Parathyroid adenoma (tissue), 2 donors: ENCODE results near the gene NAV2.

Source experiments
- H2AFZ ChIP-seq: fragments of 300-600 bp; sonication (generic); one replicate; pipeline ENCODE4 v1.7.0; 2017; ENCODE audit warnings: antibody characterized with exemption, mild to moderate bottlenecking
- H3K27ac ChIP-seq: fragments of 300-600 bp; sonication (generic); one replicate; pipeline ENCODE4 v1.7.0; 2017
- H3K27me3 ChIP-seq: fragments of 300-600 bp; sonication (generic); one replicate; pipeline ENCODE4 v1.7.0; 2017; ENCODE audit warnings: low read length; ENCODE audit not compliant: control insufficient read depth, insufficient read depth
- H3K36me3 ChIP-seq: fragments of 300-600 bp; sonication (generic); one replicate; pipeline ENCODE4 v1.7.0; 2017; ENCODE audit warnings: low read length; ENCODE audit not compliant: control insufficient read depth, insufficient read depth
- H3K4me1 ChIP-seq: fragments of 300-600 bp; sonication (generic); one replicate; pipeline ENCODE4 v1.7.0; 2017; ENCODE audit warnings: control low read depth
- H3K4me2 ChIP-seq: fragments of 300-600 bp; sonication (generic); one replicate; pipeline ENCODE4 v1.7.0; 2017; ENCODE audit warnings: low read length
- H3K4me3 ChIP-seq: fragments of 300-600 bp; sonication (generic); one replicate; pipeline ENCODE4 v1.7.0; 2017; ENCODE audit warnings: low read depth, low read length
- H3K79me2 ChIP-seq: fragments of 300-600 bp; sonication (generic); one replicate; pipeline ENCODE4 v1.7.0; 2017; ENCODE audit warnings: control low read depth
- H3K9ac ChIP-seq: fragments of 300-600 bp; sonication (generic); one replicate; pipeline ENCODE4 v1.7.0; 2017; ENCODE audit warnings: mild to moderate bottlenecking
- H3K9me3 ChIP-seq: fragments of 300-600 bp; sonication (generic); one replicate; pipeline ENCODE4 v1.7.0; 2017; ENCODE audit warnings: low read length; ENCODE audit not compliant: control insufficient read depth
- TF ChIP-seq, protein P1 (sequence below): fragments of 300-600 bp; sonication (generic); IDR thresholded peaks from one replicate; pipeline ENCODE4 v1.7.0; 2017; ENCODE audit warnings: antibody characterized with exemption, mild to moderate bottlenecking
- donor health status: primary hyperparathyroidism.

The NAV2 gene

GRCh38 chr11:19816040-19816439 is 103.4 kb downstream of the NAV2 start:
- H3K9me3 ChIP-seq: no peaks in the 10 kb centered on the region
- no peaks in the 10 kb centered on the region for H3K36me3 ChIP-seq
- H3K4me3 ChIP-seq: no peak overlapping the region
- H3K27ac ChIP-seq: no peak overlapping the region
- TF ChIP-seq, protein P1, sequence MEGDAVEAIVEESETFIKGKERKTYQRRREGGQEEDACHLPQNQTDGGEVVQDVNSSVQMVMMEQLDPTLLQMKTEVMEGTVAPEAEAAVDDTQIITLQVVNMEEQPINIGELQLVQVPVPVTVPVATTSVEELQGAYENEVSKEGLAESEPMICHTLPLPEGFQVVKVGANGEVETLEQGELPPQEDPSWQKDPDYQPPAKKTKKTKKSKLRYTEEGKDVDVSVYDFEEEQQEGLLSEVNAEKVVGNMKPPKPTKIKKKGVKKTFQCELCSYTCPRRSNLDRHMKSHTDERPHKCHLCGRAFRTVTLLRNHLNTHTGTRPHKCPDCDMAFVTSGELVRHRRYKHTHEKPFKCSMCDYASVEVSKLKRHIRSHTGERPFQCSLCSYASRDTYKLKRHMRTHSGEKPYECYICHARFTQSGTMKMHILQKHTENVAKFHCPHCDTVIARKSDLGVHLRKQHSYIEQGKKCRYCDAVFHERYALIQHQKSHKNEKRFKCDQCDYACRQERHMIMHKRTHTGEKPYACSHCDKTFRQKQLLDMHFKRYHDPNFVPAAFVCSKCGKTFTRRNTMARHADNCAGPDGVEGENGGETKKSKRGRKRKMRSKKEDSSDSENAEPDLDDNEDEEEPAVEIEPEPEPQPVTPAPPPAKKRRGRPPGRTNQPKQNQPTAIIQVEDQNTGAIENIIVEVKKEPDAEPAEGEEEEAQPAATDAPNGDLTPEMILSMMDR: no peak
- no peak overlapping the region for H3K4me2 ChIP-seq
- no peaks in the 10 kb centered on the region for H3K27me3 ChIP-seq
- no peak overlapping the region for H3K9ac ChIP-seq
- H3K79me2 ChIP-seq: no peaks in the 10 kb centered on the region
- no peaks in the 10 kb centered on the region for H3K4me1 ChIP-seq
- H2AFZ ChIP-seq: no peak overlapping the region

GRCh38 chr11:19816817-19817216 is 104.2 kb downstream of the NAV2 start:
- Histone ChIP-seq H3K9me3 (no peaks in the 10 kb centered on the region), H2AFZ (no peak overlapping the region), H3K27ac (no peak overlapping the region), H3K4me3 (no peak overlapping the region), H3K4me1 (no peaks in the 10 kb centered on the region), H3K4me2 (no peak overlapping the region), H3K79me2 (no peaks in the 10 kb centered on the region), H3K9ac (no peak overlapping the region), H3K27me3 (no peaks in the 10 kb centered on the region), H3K36me3 (no peaks in the 10 kb centered on the region)
- TF ChIP-seq, protein P1: no peak

DNA sequence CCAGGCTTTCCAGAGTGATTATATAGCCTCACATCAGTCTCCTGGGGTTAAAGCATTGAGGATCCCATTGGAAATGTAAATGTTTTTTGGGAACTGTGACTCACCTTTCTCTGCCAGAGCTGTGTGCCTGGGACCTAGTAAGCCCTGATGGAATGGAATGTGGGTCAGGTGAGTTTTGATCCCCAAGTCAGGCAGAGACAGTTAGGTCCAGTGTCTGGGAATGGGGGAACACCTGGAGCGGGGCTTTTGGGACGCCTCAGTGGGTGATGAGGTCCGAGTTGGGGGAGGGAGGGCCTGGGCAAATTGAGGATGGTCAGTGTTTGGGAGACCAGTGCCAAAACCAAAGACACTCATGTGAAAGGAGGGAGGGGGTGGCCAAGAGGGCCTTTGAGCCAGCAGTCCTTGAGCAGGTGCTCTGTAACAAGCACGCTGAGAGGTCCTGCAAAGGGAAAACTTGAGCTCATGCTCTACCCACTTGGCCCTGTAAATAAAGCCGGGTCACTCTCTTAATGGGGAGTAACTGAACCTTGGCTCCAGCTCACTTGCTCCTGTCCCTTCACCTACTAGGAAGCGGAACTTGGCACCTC is 104.7 kb downstream of the NAV2 start:
- TF ChIP-seq, protein P1: no peak
- H3K9ac ChIP-seq: no peak overlapping the region
- no peaks in the 10 kb centered on the region for H3K79me2 ChIP-seq
- H3K4me2 ChIP-seq: no peak overlapping the region
- no peaks in the 10 kb centered on the region for H3K9me3 ChIP-seq
- no peaks in the 10 kb centered on the region for H3K4me1 ChIP-seq
- no peaks in the 10 kb centered on the region for H3K27me3 ChIP-seq
- no peak overlapping the region for H3K4me3 ChIP-seq
- H3K36me3 ChIP-seq: no peaks in the 10 kb centered on the region
- no peak overlapping the region for H3K27ac ChIP-seq
- no peak overlapping the region for H2AFZ ChIP-seq

- Histone ChIP-seq H3K9ac (no peak overlapping the region), H3K4me2 (no peak overlapping the region), H3K4me1 (no peaks in the 10 kb centered on the region), H3K27me3 (no peaks in the 10 kb centered on the region), H3K4me3 (no peak overlapping the region), H3K36me3 (no peaks in the 10 kb centered on the region), H3K79me2 (no peaks in the 10 kb centered on the region), H3K27ac (no peak overlapping the region), H3K9me3 (no peaks in the 10 kb centered on the region), H2AFZ (no peak overlapping the region)
- TF ChIP-seq, protein P1: no peak
These were observed 105.2 kb downstream of the NAV2 start for GRCh38 chr11:19817870-19818269.

GRCh38 chr11:19818619-19819018 is 106.0 kb downstream of the NAV2 start:
- H3K9ac ChIP-seq: no peak overlapping the region
- H3K27ac ChIP-seq: no peak overlapping the region
- no peak overlapping the region for H3K4me2 ChIP-seq
- H3K9me3 ChIP-seq: no peaks in the 10 kb centered on the region
- H3K27me3 ChIP-seq: no peaks in the 10 kb centered on the region
- no peak overlapping the region for H3K4me3 ChIP-seq
- H3K4me1 ChIP-seq: no peaks in the 10 kb centered on the region
- TF ChIP-seq, protein P1: no peak
- H2AFZ ChIP-seq: no peak overlapping the region
- no peaks in the 10 kb centered on the region for H3K79me2 ChIP-seq
- no peaks in the 10 kb centered on the region for H3K36me3 ChIP-seq
